Neural progenitor cell (in vitro differentiated cells): ENCODE results near the gene CCDC107. TPM values are rescaled to one million over a fixed set of nuclear protein-coding genes. Genes with fewer than 3 reads are reported as not detected.

Experiments used
- DNase-seq: peaks from one replicate; pipeline ENCODE4 v3.0.0-alpha.2; 2016; ENCODE audit warnings: low spot score
- H2AFZ ChIP-seq: fragments of 200-600 bp; sonication (generic); replicated peaks from 2 replicates; pipeline ENCODE4 v1.6.1; 2016; ENCODE audit warnings: antibody characterized with exemption
- H3F3A ChIP-seq: fragments of 200-600 bp; sonication (generic); 2 replicates; pipeline ENCODE4 v1.6.1; 2016; ENCODE audit warnings: antibody characterized with exemption, low read depth
- H3K27ac ChIP-seq: fragments of 200-600 bp; sonication (generic); 2 replicates; pipeline ENCODE4 v1.5.1; 2016; ENCODE audit warnings: mild to moderate bottlenecking
- H3K27me3 ChIP-seq: fragments of 200-600 bp; sonication (generic); 2 replicates; pipeline ENCODE4 v1.6.1; 2016; ENCODE audit warnings: mild to moderate bottlenecking, moderate library complexity
- H3K36me3 ChIP-seq: fragments of 200-600 bp; sonication (generic); 2 replicates; pipeline ENCODE4 v1.5.1; 2016
- H3K4me1 ChIP-seq: fragments of 200-600 bp; sonication (generic); 2 replicates; pipeline ENCODE4 v1.6.1; 2016; ENCODE audit warnings: mixed run types
- H3K4me2 ChIP-seq: fragments of 200-600 bp; sonication (generic); 2 replicates; pipeline ENCODE4 v1.6.1; 2016
- H3K4me3 ChIP-seq: fragments of 200-600 bp; sonication (generic); 2 replicates; pipeline ENCODE4 v1.5.1; 2016
- H3K79me2 ChIP-seq: fragments of 200-600 bp; sonication (generic); 2 replicates; pipeline ENCODE4 v1.6.1; 2016; ENCODE audit warnings: low read depth
- H3K9ac ChIP-seq: fragments of 200-600 bp; sonication (generic); 2 replicates; pipeline ENCODE4 v1.6.1; 2016
- H3K9me3 ChIP-seq: fragments of 200-600 bp; sonication (generic); 2 replicates; pipeline ENCODE4 v1.5.1; 2016; ENCODE audit warnings: low read depth
- H4K20me1 ChIP-seq: fragments of 200-600 bp; sonication (generic); 2 replicates; pipeline ENCODE4 v1.6.1; 2016; ENCODE audit warnings: low read depth
- H3K27ac Mint-ChIP-seq: 3 replicates; pipeline ENCODE4 v1.8.0; 2021; ENCODE audit warnings: mixed read lengths
- H3K27me3 Mint-ChIP-seq: 2 replicates; pipeline ENCODE4 v1.8.0; 2022; ENCODE audit warnings: low read depth, mild to moderate bottlenecking, inconsistent platforms, moderate library complexity, mixed read lengths; ENCODE audit not compliant: insufficient read depth
- H3K36me3 Mint-ChIP-seq: 3 replicates; pipeline ENCODE4 v1.8.0; 2021; ENCODE audit warnings: mixed read lengths
- H3K4me1 Mint-ChIP-seq: 3 replicates; pipeline ENCODE4 v1.8.0; 2021; ENCODE audit warnings: mixed read lengths
- H3K4me3 Mint-ChIP-seq: 3 replicates; pipeline ENCODE4 v1.8.0; 2021; ENCODE audit warnings: mild to moderate bottlenecking, moderate library complexity, mixed read lengths
- H3K9me3 Mint-ChIP-seq: 3 replicates; pipeline ENCODE4 v1.8.0; 2020; ENCODE audit warnings: mixed read lengths
- CTCF ChIP-seq: fragments of 200-600 bp; sonication (generic); IDR thresholded peaks from 2 replicates; pipeline ENCODE4 v1.5.1; 2017; ENCODE audit warnings: antibody characterized with exemption, mild to moderate bottlenecking
- EZH2 ChIP-seq: fragments of 200-600 bp; sonication (generic); IDR thresholded peaks from 2 replicates; pipeline ENCODE4 v1.6.1; 2017; ENCODE audit warnings: antibody characterized with exemption, mild to moderate bottlenecking, moderate library complexity
- EZH2phosphoT487 ChIP-seq: fragments of 200-600 bp; sonication (generic); IDR thresholded peaks from 2 replicates; pipeline ENCODE4 v1.6.1; 2017; ENCODE audit warnings: antibody characterized with exemption
- total RNA-seq: library from RNA; depleted of rRNA; stranded (reverse); fragments of >200 nt; gene quantifications from 2 replicates; pipeline ENCODE4 v1.2.3, GENCODE V29; 2015; ENCODE audit warnings: low replicate concordance

The CCDC107 gene
- total RNA-seq, 1 donor from 2014 or later = 3.8 TPM

- Mint-ChIP-seq H3K4me3 (no peak overlapping the region), H3K36me3 (peaks cover 11% of the 10 kb centered on the region), H3K4me1 (no peaks in the 10 kb centered on the region), H3K27me3 (peaks cover 3% of the 10 kb centered on the region), H3K9me3 (no peaks in the 10 kb centered on the region), H3K27ac (no peak overlapping the region)
- Histone ChIP-seq H3K4me2 (no peak overlapping the region), H3K9me3 (no peaks in the 10 kb centered on the region), H3K9ac (no peak overlapping the region), H3K79me2 (no peaks in the 10 kb centered on the region), H4K20me1 (peaks cover 4% of the 10 kb centered on the region), H3F3A (peaks cover 2% of the 10 kb centered on the region), H3K27me3 (no peaks in the 10 kb centered on the region), H3K4me1 (no peaks in the 10 kb centered on the region), H2AFZ (no peak overlapping the region), H3K36me3 (no peaks in the 10 kb centered on the region), H3K4me3 (no peak overlapping the region), H3K27ac (no peak overlapping the region)
- no peak for DNase-seq
- no peak for TF ChIP-seq EZH2phosphoT487
- no peak for TF ChIP-seq EZH2
- no peak for TF ChIP-seq CTCF
These were observed 39.4 kb downstream of the CCDC107 start for GRCh38 chr9:35697486-35697885.

GRCh38 chr9:35698231-35698630 is 40.1 kb downstream of the CCDC107 start:
- H3K4me1 ChIP-seq = no peaks in the 10 kb centered on the region
- no peak overlapping the region for H2AFZ ChIP-seq
- no peak overlapping the region for H3K4me2 ChIP-seq
- Mint-ChIP-seq H3K4me1 (no peaks in the 10 kb centered on the region), H3K27ac (no peak overlapping the region), H3K4me3 (no peak overlapping the region), H3K9me3 (no peaks in the 10 kb centered on the region), H3K27me3 (peaks cover 3% of the 10 kb centered on the region), H3K36me3 (peaks cover 15% of the 10 kb centered on the region)
- H3K4me3 ChIP-seq = no peak overlapping the region
- H3K36me3 ChIP-seq = no peaks in the 10 kb centered on the region
- no peaks in the 10 kb centered on the region for H3K79me2 ChIP-seq
- H3K9ac ChIP-seq = no peak overlapping the region
- H3K27ac ChIP-seq = no peak overlapping the region
- TF ChIP-seq CTCF (no peak), EZH2phosphoT487 (no peak), EZH2 (no peak)
- no peaks in the 10 kb centered on the region for H3K9me3 ChIP-seq
- H3K27me3 ChIP-seq = no peaks in the 10 kb centered on the region
- DNase-seq = no peak
- no peaks in the 10 kb centered on the region for H3F3A ChIP-seq
- H4K20me1 ChIP-seq = peaks cover 4% of the 10 kb centered on the region

GRCh38 chr9:35700031-35700430 is 41.9 kb downstream of the CCDC107 start:
- H3K27ac ChIP-seq = no peak overlapping the region
- no peaks in the 10 kb centered on the region for H3K9me3 ChIP-seq
- no peaks in the 10 kb centered on the region for H3F3A ChIP-seq
- no peak for TF ChIP-seq EZH2phosphoT487
- TF ChIP-seq CTCF = no peak
- TF ChIP-seq EZH2 = no peak
- no peak for DNase-seq
- H3K9ac ChIP-seq = no peak overlapping the region
- Mint-ChIP-seq H3K4me1 (no peaks in the 10 kb centered on the region), H3K9me3 (no peaks in the 10 kb centered on the region), H3K27me3 (peaks cover 6% of the 10 kb centered on the region), H3K4me3 (no peak overlapping the region), H3K36me3 (peaks cover 23% of the 10 kb centered on the region), H3K27ac (no peak overlapping the region)
- no peak overlapping the region for H3K4me3 ChIP-seq
- H3K79me2 ChIP-seq = no peaks in the 10 kb centered on the region
- peaks cover 4% of the 10 kb centered on the region for H4K20me1 ChIP-seq
- H3K36me3 ChIP-seq = no peaks in the 10 kb centered on the region
- no peak overlapping the region for H2AFZ ChIP-seq
- no peaks in the 10 kb centered on the region for H3K27me3 ChIP-seq
- no peaks in the 10 kb centered on the region for H3K4me1 ChIP-seq
- H3K4me2 ChIP-seq = no peak overlapping the region

GRCh38 chr9:35700942-35701341 is 42.9 kb downstream of the CCDC107 start:
- H3K36me3 Mint-ChIP-seq = peaks cover 24% of the 10 kb centered on the region
- Histone ChIP-seq H3K36me3 (no peaks in the 10 kb centered on the region), H2AFZ (no peak overlapping the region), H3K4me3 (no peak overlapping the region), H3K9ac (no peak overlapping the region), H3F3A (no peaks in the 10 kb centered on the region), H3K27me3 (no peaks in the 10 kb centered on the region), H3K4me2 (no peak overlapping the region), H3K4me1 (no peaks in the 10 kb centered on the region), H4K20me1 (peaks cover 4% of the 10 kb centered on the region), H3K9me3 (no peaks in the 10 kb centered on the region), H3K79me2 (no peaks in the 10 kb centered on the region), H3K27ac (no peak overlapping the region)
- H3K4me3 Mint-ChIP-seq = no peak overlapping the region
- H3K27me3 Mint-ChIP-seq = peaks cover 6% of the 10 kb centered on the region
- no peak overlapping the region for H3K27ac Mint-ChIP-seq
- no peaks in the 10 kb centered on the region for H3K9me3 Mint-ChIP-seq
- no peak for DNase-seq
- H3K4me1 Mint-ChIP-seq = no peaks in the 10 kb centered on the region
- TF ChIP-seq EZH2 (no peak), EZH2phosphoT487 (no peak), CTCF (no peak)
